SK-N-SH treated with all-trans-retinoic acid at 6 μM for 48 hours (cell line): ENCODE measurements around the gene GGT7.

Experiments
- ATAC-seq: fragments of 200-7000 bp; cut with Tn5 transposase; 3 replicates; pipeline ENCODE4 v1.9.1; 2020; ENCODE audit warnings: mild to moderate bottlenecking, moderate library complexity
- ARNTL ChIP-seq: fragments of 450-650 bp; formaldehyde crosslinking; IDR thresholded peaks from 2 replicates; pipeline ENCODE4 v1.5.0; 2020; ENCODE audit warnings: low read depth, mild to moderate bottlenecking, moderate library complexity, borderline replicate concordance
- CREB5 ChIP-seq: fragments of 250-450 bp; sonication (Bioruptor Pico); IDR thresholded peaks from 2 replicates; pipeline ENCODE4 v1.5.1; 2020; ENCODE audit warnings: low read depth, mild to moderate bottlenecking, moderate library complexity
- CSDC2 ChIP-seq: fragments of 250-450 bp; sonication (Bioruptor Pico); IDR thresholded peaks from 2 replicates; pipeline ENCODE4 v1.5.0; 2020; ENCODE audit warnings: mild to moderate bottlenecking, moderate library complexity
- CSRNP3 ChIP-seq: fragments of 250-450 bp; sonication (Bioruptor Pico); IDR thresholded peaks from 2 replicates; pipeline ENCODE4 v1.5.1; 2021; ENCODE audit warnings: mild to moderate bottlenecking, moderate library complexity
- ESRRG ChIP-seq: fragments of 250-450 bp; sonication (Bioruptor Pico); IDR thresholded peaks from 2 replicates; pipeline ENCODE4 v1.6.1; 2021; ENCODE audit warnings: mild to moderate bottlenecking
- GLIS3 ChIP-seq: fragments of 250-450 bp; sonication (Bioruptor Pico); IDR thresholded peaks from 2 replicates; pipeline ENCODE4 v1.5.0; 2020; ENCODE audit warnings: mild to moderate bottlenecking, moderate library complexity
- ISL1 ChIP-seq: fragments of 250-450 bp; sonication (Bioruptor Pico); IDR thresholded peaks from 2 replicates; pipeline ENCODE4 v2.1.2; 2022; ENCODE audit warnings: mild to moderate bottlenecking, moderate library complexity
- OSR1 ChIP-seq: fragments of 250-450 bp; sonication (Bioruptor Pico); IDR thresholded peaks from 2 replicates; pipeline ENCODE4 v1.8.0; 2022; ENCODE audit warnings: moderate library complexity, mild to moderate bottlenecking, inconsistent platforms
- PATZ1 ChIP-seq: fragments of 250-450 bp; sonication (Bioruptor Pico); IDR thresholded peaks from 2 replicates; pipeline ENCODE4 v1.8.0; 2020; ENCODE audit warnings: mild to moderate bottlenecking, moderate library complexity, borderline replicate concordance
- POU6F1 ChIP-seq: fragments of 250-450 bp; sonication (Bioruptor Pico); IDR thresholded peaks from 2 replicates; pipeline ENCODE4 v1.8.0; 2021; ENCODE audit warnings: low read depth, mild to moderate bottlenecking, moderate library complexity, borderline replicate concordance
- PPARA ChIP-seq: fragments of 250-450 bp; sonication (Bioruptor Pico); IDR thresholded peaks from 2 replicates; pipeline ENCODE4 v1.5.0; 2020; ENCODE audit warnings: mild to moderate bottlenecking, borderline replicate concordance
- SNAI2 ChIP-seq: fragments of 250-450 bp; sonication (Bioruptor Pico); IDR thresholded peaks from 2 replicates; pipeline ENCODE4 v1.5.0; 2020; ENCODE audit warnings: mild to moderate bottlenecking, moderate library complexity
- TCF4 ChIP-seq: fragments of 250-450 bp; sonication (Bioruptor Pico); IDR thresholded peaks from 2 replicates; pipeline ENCODE4 v1.8.0; 2021; ENCODE audit warnings: mild to moderate bottlenecking, moderate library complexity, borderline replicate concordance
- TOX ChIP-seq: fragments of 250-450 bp; sonication (Bioruptor Pico); IDR thresholded peaks from 2 replicates; pipeline ENCODE4 v1.8.0; 2021; ENCODE audit warnings: mild to moderate bottlenecking, moderate library complexity, borderline replicate concordance
- TSHZ2 ChIP-seq: fragments of 250-450 bp; sonication (Bioruptor Pico); IDR thresholded peaks from 2 replicates; pipeline ENCODE4 v1.5.0; 2020; ENCODE audit warnings: mild to moderate bottlenecking, moderate library complexity
- ZC3H10 ChIP-seq: fragments of 250-450 bp; sonication (Bioruptor Pico); IDR thresholded peaks from 2 replicates; pipeline ENCODE4 v1.5.1; 2021; ENCODE audit warnings: mild to moderate bottlenecking, moderate library complexity
- ZFP3 ChIP-seq: fragments of 250-450 bp; sonication (Bioruptor Pico); IDR thresholded peaks from 2 replicates; pipeline ENCODE4 v1.5.0; 2020; ENCODE audit warnings: mild to moderate bottlenecking, moderate library complexity
- ZFP30 ChIP-seq: fragments of 450-650 bp; formaldehyde crosslinking; IDR thresholded peaks from 2 replicates; pipeline ENCODE4 v1.5.0; 2022; ENCODE audit warnings: mild to moderate bottlenecking, moderate library complexity
- ZNF565 ChIP-seq: fragments of 450-650 bp; formaldehyde crosslinking; conservative IDR thresholded peaks from 2 replicates; pipeline ENCODE4 v1.5.0; 2020; ENCODE audit warnings: low read depth, mild to moderate bottlenecking, moderate library complexity
- ZNF70 ChIP-seq: fragments of 450-650 bp; formaldehyde crosslinking; IDR thresholded peaks from 2 replicates; pipeline ENCODE4 v1.5.0; 2020; ENCODE audit warnings: mild to moderate bottlenecking, moderate library complexity

The GGT7 gene

GRCh38 chr20:34861386-34862084, 11.1 kb downstream of the GGT7 start:
- TF ChIP-seq ZNF70 (CRISPR knock-in tag) (no peak), ESRRG (CRISPR knock-in tag) (no peak), CSRNP3 (CRISPR knock-in tag) (no peak), ISL1 (no peak), CSDC2 (CRISPR knock-in tag) (no peak), PPARA (CRISPR knock-in tag) (no peak), ZC3H10 (CRISPR knock-in tag) (no peak), OSR1 (CRISPR knock-in tag) (no peak), ZNF565 (no peak), PATZ1 (CRISPR knock-in tag) (no peak), SNAI2 (no peak), TOX (CRISPR knock-in tag) (no peak)
- ATAC-seq = no peak

GRCh38 chr20:34859826-34860545, 12.7 kb downstream of the GGT7 start:
- no peak for ATAC-seq
- TF ChIP-seq ZFP3 (CRISPR knock-in tag) (no peak), PPARA (CRISPR knock-in tag) (no peak), ZNF70 (CRISPR knock-in tag) (no peak), ZFP30 (CRISPR knock-in tag) (no peak), TSHZ2 (CRISPR knock-in tag) (no peak), TCF4 (CRISPR knock-in tag) (no peak), OSR1 (CRISPR knock-in tag) (no peak), CREB5 (CRISPR knock-in tag) (no peak), ZC3H10 (CRISPR knock-in tag) (no peak), ZNF565 (no peak), PATZ1 (CRISPR knock-in tag) (no peak), ESRRG (CRISPR knock-in tag) (no peak), ISL1 (no peak), POU6F1 (CRISPR knock-in tag) (no peak), GLIS3 (CRISPR knock-in tag) (no peak), ARNTL (CRISPR knock-in tag) (no peak)
